UCSD-AML1 (cell line): ENCODE data around the gene TPPP2.

ENCODE experiments used
- DNase-seq: peaks from one replicate; lab custom pipeline; 2025; ENCODE audit not compliant: unreplicated experiment; lab: John Stamatoyannopoulos, UW

The TPPP2 gene

DNA sequence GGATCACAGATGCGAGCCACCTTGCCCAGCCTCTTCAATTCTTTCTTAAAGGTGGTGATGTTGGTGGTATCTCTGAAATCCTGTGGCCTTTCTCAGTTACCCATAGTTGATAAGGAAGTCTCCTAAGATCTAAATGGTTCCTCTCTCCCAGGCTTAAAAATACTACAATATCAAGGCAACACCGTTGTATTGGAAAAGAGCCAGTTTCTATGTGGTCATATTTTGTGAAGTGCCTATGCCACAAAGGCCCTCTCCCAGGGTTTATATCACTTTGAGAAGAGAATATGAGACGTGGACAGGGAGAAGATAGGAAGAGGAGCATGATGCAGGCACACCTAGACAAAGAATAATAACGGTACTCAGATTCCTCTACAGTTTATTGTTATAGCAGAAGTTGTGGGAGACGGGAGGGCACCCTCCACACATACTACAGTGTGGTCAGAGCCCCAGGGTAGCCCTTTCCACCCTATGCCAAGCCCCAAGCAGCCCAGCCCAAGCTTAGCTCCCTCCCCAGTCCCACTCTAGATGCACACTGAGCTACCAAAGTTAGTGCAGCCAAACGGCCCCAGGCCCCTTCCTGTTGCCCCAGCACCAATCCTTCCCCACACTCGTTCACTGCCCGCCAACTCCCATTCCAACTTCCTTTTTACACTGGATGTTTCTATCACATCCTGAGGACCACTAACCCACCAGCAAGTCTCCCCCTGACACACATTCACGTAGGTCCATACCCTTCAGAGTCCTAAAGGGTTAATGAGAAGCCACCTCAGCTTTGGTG lies 13.4 kb upstream of the TPPP2 start:
- DNase-seq: no peak

DNA sequence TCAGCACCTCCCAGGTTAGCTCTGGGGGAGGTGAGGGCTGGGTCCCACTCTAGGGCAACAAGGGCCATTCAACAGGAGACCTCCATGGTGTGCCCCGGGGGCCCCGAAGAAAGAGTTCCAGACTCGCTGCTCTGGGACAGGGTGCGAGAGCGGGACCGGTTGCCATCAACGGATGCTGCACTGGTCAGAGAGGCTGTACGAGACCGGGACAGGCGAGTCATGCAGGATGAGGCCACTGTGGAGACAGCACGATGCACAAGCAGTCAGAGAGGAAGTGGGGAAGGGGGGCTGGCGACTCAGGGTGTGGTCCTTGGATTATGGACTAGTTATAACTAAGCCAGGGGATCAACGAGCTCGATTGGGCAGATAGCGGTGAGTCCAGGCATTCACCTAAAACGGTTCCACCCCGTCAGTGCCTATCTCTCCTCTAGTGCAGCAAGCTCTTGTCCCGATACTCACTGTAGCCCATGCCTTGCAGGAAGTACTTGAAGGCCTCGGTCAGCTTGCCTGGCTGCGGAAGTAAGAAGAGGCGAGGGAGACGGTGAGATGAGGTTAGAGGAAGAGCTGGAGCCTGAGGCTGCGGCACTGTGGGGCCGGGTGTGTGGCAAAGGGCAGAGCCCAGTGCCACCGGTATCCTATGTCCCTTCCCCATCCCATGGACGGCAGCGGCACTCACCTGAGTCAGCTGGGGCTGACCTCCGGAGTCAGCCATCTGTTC lies 12.3 kb upstream of the TPPP2 start:
- DNase-seq: peak; percentile 67

DNA sequence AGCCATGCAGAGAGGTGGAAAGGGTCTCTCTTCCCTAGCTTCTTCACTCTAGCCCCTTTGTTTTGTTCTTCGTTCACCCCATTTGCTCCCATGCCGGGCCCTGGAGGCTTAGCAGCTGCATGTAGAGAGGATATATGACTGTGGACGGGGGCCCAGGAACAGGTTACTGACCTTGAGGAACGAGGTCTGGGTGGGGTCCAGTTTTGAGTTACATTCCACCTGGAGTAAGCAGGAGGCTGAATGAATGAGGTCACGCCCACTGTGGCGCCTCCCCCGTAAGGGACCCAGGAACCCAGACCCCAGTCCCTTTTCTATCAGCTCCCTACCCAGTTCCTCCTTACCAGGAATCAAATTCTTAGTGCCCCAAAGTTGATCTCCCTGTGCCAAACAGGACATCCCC lies 11.7 kb upstream of the TPPP2 start:
- no peak for DNase-seq

DNA sequence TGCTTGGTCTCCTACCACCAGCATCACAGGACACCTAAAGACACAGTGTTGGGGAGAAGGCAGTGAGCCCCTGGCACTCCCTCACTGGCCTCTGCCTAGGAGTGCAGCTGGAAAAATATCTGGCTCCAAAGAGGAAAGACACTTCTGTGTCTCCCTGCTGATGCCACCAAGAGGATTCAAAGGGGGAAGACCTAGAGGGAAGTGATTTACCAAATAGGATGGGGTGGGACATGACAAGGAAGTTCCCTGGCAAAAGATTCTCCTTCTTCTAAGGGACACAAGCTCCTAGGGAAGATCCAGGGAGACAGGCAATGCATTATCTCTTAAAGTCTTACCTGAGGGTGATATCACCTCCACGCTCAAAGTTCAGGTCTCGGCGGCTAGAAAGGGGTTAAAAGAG lies 11.2 kb upstream of the TPPP2 start:
- no peak for DNase-seq

DNA sequence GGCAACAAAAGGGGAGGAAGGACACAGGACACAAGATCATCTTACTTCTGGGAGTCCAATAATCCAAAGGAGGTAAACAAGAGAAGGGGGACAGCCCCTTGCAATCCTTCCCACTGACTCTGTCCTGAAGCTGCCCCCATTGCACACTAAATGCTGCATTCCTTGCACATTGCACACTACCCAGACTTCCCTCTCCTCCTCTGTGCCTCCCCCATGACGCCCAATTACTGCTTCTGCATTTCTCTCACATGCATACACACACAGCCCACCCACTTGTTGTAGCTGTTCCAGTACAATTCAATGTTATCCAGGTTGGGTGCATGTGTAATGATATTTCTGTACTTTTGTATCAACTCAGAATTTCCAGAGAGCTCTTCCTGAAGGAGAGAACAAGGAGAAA lies 10.7 kb upstream of the TPPP2 start:
- DNase-seq: no peak

DNA sequence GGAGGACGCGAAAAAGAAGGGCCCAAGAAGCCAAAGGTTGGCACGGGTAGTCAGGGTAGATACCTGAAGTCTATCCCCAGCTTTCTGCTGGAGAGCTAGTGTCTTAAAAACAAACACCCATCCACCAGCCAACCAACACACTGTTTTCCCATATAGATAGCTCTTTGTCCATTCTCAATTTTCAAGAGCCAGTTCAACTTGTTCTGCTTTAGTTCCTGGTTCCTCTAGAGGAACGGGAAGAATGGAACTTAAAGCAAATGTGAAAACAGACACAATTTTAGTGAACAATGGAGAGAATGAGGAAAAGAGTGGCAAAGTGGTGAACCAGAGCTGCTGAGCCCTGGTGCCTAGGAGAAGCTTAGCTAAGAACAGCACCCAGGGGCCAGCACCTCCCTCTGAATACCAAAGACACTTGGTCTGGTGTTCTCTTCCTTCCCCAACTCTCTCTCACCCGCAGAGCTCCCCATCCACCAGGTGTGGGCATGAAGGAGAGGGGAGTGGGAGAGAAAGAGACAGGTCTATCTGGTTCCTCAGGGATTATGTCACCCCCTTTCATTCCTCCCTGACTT lies 9.0 kb upstream of the TPPP2 start:
- DNase-seq: no peak

DNA sequence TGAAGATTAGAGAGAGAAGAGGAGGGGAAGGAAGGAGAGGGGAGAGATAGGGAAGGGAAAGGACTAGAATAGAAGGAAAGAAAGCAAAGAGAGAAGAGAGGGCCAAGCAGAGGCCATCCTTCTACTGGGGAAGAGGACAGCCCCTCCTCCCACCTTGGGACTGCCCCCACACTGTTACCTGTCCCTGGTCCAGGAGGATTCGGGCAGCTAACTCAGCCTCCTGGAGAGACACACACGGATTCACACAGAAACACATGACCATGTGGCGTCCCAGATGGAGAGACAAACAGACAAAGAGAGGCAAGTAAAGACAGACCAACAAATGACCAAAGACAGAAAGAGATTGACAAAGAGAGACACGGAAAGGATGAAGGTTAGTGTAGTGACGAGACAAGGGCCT lies 7.3 kb upstream of the TPPP2 start:
- no peak for DNase-seq

DNA sequence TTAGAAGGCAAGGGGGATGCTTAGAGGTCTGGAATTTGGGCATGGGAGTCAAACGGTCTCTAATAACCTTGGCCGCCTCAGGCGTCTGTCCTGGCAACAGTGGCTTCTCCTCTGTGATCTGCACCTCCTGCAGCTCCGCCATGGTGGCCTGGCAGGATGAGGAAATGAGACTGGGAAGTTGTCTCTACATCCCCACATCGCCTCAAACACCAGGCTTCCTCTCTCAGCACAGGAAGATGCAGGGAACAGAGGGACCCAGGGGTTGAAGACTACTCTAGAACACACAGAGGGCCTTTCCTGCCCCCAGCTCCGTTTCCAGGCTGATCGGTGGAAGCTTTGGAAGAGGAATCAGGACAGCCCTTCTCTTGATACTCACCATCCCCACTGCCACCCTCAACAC lies 6.8 kb upstream of the TPPP2 start:
- peak; percentile 53 for DNase-seq

DNA sequence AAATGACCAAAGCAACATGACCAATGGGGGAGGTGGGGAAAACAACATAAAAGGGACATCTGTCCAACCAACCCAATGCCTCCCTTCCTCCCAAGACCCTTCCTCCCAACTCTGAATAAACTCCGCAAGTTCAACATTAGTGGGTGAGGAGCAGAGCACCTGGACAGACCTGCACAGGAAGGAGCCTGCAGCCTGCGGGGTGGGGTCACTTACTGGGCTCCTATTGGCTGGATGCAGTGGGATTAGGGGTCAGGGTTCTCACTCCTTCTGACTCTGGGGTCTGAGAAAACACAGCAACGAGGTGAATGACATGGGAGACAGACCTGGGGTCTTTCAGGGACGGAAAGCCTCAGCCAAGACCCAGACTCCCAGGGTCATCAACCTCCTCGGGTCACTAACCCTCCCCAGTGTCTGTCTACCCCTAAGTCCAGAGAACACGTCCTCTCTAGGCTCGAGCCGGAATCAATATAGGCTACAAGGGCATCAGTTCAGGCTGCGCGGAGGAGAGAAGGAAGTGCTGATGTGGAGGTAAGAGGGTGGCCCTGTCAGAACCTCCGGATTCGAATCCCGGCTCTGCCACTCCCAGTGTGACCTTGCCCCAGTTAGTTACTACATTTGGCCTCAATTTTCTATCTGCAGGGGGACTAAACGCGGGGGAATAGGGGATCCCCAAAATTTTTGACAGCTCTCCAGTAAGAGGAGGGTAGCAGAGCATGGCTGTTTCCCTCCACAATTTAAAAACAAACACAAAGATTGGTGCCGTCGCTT lies 6.0 kb upstream of the TPPP2 start:
- DNase-seq: peak; percentile 27

DNA sequence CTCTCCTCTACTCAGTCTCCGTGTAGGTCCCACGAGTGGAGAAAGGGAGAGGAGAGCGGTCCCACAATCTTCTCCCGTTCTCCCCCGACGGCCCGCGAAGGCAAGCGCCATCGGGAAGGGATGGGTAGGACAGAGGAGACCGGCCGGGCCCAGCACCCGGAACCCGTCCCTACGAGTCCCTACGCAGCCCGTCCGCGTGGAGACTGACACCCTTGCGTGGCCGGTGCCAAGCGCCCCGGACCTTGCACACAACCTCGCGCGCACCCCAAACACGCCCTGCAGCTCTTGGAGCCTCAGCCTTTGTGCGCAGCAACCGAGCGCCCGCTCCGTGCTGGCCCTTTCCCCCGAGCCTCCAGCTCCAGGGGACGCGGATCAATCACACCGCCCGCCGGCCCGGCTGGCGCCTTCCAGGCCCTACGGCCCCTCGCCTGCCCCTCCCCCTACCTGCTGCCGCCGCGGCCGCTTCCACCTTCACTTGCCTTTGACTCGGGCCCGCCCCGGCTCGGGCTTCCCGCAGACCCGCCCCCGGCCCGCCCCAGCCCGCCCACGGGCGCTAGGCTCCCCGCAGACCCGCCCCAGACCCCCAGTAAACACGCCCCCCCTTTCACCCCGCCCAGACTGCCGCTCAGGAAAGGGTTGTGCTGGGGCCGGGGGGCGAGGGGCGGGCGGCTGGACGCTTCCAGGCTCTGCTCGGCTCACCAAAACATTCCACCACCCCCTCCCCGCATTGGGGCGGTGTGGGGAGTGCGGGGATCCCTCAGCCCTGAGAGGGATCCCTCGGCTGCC lies 5.2 kb upstream of the TPPP2 start, which contains the start of gene NDRG2:
TSS of gene NDRG2 (minus strand) at position 477 of the 786 bp plus-strand sequence. CDS start 1,746 bp downstream, outside the sequence.
- peak; percentile 76 for DNase-seq

DNA sequence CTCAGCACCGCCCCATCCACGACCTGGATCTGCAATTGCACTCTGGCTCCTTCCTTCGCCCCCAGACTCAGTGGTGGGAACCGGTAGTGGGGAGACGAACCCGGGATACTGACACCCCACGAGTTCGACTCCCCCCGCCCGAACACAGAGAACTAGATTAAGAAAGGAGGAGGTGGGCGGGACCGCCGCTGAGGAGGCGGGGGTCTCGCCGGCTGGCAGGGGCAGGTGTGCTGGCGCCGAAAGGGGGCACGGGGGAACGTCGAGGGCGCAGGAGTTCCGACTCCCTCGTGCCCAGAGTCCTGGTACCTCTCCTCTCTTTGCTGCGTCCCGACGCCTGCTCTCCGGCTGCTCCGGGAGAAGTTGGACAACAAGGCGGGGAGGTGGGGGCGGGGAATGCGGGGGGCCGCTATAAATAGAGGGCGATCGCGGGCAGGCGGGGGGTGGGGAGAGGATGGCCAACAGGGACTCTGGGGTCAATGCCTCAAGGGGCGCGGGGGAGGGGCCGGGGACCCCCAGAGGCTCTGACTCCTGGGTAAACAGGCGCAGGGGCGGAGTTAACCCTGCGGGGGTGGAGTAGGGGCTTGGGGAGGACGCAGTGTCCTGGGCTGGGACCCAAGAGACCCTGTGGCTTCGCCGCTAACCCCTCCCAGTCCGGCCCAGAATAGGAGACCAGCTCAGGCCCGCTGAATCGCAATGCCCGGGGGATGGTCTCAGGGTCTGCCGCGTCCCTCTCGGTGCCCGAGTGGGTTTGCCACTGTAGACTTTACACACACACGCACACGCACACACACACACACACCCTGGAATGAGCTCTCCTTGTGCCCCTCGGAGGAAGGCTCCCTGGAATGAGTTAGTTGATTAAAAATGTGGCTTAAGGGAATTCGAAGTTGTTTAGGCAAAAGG lies 4.4 kb upstream of the TPPP2 start:
- no peak for DNase-seq

DNA sequence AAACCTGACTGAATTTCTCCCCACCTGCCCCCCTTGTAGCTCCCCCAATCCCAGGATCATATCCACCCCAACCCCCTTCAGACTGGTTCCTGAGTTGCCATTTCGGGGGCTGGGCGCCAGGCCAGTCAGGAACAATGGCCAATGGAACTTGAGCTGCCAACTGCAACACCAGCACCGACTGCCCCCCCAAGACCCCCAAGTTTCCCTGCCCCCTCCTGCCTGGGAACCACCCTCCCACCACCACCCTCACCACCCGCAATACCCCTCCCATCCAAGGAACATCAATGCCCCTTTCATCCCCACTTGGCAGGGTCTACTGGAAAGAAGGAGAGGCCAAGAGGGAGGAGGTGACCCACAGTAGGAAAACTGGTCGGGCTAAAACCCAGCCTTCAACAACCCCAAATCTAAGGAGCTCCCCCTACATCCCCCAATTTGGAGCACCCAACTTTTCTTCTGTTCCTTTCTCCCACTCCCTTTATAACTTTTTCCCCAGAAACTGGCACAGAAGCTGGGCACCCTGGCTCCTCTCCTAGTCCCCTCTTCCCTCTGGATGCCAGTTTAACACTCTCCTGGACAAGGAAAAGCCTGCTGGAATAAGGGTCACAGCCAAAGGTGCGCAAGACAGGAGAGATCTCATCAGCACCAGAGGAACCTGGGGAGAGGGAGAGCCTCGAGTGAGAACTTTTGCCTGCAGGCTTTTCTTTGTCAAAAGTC lies 3.6 kb upstream of the TPPP2 start:
- no peak for DNase-seq

DNA sequence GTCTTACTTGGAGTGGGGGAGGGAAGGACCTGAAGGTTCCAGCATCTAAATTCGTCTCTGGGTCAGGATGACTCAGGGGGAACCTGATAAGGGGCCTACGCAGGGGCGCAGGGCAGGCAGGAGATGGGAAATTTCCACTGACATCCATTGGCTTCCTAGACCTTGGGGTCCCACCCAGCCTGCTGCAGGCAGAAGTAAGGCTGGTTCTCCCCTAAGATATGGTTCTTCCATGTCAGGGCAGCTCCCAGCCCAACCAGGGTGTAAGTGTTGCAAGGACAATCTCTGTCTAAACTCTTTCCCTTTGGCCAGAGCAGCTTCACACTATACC lies 3.1 kb upstream of the TPPP2 start:
- DNase-seq: no peak

DNA sequence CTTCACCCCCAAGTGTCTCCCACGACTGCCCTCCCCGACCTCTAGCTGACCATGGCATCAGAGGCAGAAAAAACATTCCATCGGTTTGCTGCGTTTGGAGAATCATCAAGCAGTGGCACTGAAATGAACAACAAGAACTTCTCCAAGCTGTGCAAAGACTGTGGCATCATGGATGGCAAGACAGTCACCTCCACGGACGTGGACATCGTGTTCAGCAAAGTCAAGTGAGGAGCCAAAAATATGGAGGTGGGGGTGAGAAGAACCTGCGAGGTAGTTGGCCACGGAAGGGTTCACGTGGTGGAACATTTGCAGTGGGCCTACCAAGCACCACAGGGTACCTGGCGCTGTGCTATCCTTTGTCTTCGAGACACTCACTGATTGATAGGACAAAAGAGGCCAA lies 514 bp downstream of the TPPP2 start:
- DNase-seq: no peak

DNA sequence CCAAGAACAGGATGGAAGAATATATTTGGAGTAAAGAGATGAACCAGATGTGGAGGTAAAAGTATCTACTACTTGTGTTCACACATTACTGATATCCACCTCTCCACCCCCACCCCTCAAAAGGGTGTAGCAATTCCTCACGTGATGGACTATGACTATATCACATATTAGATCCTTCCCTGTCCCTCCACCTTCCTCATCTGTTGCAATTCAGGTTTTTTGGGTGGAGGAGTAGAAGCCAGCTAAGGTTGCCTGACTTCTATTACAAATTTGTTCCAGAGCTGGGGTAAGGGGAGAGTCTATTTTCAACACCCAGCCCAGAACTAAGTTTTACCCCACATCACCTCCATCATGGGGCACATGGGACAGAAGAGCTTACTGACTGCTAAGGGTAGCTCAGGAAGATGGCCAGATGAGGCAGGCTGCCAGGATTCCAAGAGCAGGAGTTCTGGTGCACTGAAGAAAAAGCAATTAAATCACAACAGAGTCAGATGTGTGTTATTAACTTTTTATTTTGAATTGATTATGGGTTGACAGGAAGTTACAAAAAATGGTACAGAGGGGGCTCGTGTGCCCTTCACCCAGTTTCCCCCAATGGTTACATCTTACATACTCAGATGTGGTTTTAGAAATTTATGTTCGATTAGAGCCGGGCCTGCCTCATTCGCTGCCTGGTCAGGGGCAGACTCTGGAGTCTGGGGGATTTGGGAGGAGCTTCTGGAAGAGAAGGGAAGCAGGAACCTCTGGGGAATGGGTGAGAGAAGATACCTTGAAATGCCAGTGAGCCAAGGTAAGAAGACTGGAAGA lies 2.5 kb downstream of the TPPP2 start:
- DNase-seq: no peak

DNA sequence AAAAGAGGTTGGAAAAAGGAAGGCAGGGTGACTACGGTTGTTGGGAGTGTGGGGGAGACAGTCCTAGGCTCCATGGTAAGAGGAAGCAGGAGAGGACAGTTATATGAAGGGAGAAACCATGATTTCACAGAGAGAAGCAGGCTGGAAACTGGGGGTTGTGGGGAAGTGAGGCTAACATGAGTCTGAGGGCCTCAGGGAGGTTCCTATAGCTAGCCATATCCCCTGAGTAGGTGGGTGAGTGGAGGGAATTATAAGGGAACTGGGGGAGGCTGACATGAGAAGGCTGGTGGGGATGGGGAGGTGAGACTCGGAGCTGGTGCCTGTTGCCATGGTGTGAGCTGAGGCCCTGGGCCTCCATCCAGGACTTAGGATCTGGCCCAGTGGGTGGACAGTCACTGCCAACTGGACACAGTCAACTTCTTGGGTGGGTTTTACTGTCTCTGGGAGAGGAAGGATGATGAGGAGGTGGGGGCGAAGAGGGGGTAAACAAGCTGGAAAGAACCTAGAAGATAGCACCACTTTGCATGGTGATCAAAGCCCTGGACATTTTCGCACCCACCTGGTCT lies 3.2 kb downstream of the TPPP2 start:
- no peak for DNase-seq

DNA sequence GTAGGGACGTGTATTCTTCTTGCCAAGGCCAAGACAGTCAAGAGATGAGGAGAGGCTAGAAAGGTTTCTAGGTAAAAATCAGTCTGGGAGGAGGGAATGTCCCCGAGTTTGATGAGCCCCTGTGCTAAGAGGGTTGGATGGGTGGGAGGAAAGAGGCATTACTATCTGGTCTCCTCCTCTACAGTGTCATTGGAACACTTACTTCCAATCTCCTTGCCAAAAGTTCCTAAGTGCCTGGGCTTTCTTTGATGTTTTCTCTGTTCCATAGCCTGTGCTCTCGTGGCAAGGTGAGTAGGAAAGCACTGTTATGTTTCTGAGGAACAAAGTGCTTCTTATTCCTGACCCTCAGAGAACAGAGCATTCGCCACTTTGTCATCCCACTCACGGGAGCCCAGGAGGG lies 4.7 kb downstream of the TPPP2 start, which contains the start of gene RNASE13:
TSS of gene RNASE13 (minus strand) at position 101 of the 400 bp plus-strand sequence. CDS start 519 bp downstream, outside the sequence.
- DNase-seq: no peak

DNA sequence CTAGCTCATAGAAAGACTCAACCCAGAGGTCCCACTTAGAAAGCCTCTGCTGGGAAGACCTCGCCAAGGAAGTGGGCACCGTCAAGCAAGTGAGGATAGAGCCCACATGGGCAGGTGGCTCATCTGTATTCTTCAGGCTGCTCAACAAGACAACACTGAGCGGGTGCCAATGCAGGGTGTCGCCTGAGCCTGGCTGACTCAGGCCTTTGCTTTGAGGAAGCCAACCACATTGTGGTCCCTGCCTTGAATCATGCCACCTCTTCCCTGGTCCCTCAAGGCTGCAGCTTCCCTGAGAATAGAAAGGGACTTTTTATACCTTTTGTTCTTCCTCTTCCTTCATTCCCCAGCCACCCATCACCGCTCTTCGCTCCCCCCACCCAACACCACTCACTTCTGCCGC lies 6.7 kb downstream of the TPPP2 start:
- DNase-seq: no peak
